ENCODE measurements around the gene DNAI7. TPM values are rescaled to one million over a fixed set of nuclear protein-coding genes. Genes with fewer than 3 reads are reported as not detected.

The DNAI7 gene
- total and polyA plus RNA-seq, 3 donors from 2014 or later = 10.1 to 22.6 (median 21.0) TPM

GRCh38 chr12:25131270-25131669 lies 63.7 kb downstream of the DNAI7 start:
- WGBS, 2 donors = 82 to 85% methylated on average over 2 of the region's 2 CpGs
- intact Hi-C loops (cut with DNase I; ENCODE audit: low total_unique reads) = loop anchor here (10.0 kb wide), 1 partner anchor 136 kb away; no protein-coding TSS in a partner anchor
- H3K36me3 ChIP-seq (ENCODE audit: low read depth, missing control alignments) = no peaks in the 10 kb centered on the region
- no peaks in the 10 kb centered on the region for H3K27me3 ChIP-seq
- no peaks in the 10 kb centered on the region for H3K9me3 ChIP-seq
- no peak for DNase-seq
- H3K27ac ChIP-seq = no peak overlapping the region
- H3K4me1 ChIP-seq = no peaks in the 10 kb centered on the region
- TF ChIP-seq, protein P1, sequence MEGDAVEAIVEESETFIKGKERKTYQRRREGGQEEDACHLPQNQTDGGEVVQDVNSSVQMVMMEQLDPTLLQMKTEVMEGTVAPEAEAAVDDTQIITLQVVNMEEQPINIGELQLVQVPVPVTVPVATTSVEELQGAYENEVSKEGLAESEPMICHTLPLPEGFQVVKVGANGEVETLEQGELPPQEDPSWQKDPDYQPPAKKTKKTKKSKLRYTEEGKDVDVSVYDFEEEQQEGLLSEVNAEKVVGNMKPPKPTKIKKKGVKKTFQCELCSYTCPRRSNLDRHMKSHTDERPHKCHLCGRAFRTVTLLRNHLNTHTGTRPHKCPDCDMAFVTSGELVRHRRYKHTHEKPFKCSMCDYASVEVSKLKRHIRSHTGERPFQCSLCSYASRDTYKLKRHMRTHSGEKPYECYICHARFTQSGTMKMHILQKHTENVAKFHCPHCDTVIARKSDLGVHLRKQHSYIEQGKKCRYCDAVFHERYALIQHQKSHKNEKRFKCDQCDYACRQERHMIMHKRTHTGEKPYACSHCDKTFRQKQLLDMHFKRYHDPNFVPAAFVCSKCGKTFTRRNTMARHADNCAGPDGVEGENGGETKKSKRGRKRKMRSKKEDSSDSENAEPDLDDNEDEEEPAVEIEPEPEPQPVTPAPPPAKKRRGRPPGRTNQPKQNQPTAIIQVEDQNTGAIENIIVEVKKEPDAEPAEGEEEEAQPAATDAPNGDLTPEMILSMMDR (IDR thresholded peaks at IDR 0.05) = no peak
- TF ChIP-seq POLR2A (IDR thresholded peaks at IDR 0.05) = no peak
- H3K4me3 ChIP-seq = no peak overlapping the region

DNA sequence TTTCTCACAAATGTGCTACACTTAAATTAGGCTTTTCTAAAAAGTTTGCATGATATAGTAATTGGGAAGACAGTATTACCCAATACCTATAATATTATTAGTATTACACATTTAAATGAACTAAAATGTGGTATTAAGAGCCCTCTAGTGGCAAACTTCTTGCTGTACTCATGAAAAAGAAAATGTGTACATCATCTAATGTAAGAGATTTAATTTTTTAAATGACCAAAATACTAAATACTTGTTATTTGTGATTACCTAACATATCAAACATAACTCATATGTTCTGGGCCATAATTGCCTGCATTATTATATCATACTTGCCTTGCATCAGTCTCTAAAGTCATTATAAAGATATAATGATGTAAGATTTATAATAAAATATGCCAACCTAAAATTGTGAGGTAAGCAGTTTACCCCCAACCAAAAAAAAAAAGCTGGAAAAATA lies 64.2 kb downstream of the DNAI7 start:
- Histone ChIP-seq H3K4me3 (no peak overlapping the region), H3K9me3 (no peaks in the 10 kb centered on the region), H3K4me1 (no peaks in the 10 kb centered on the region), H3K27ac (no peak overlapping the region), H3K27me3 (no peaks in the 10 kb centered on the region), H3K36me3 (ENCODE audit: low read depth, missing control alignments) (no peaks in the 10 kb centered on the region)
- intact Hi-C loops (cut with DNase I; ENCODE audit: low total_unique reads) = loop anchor here (10.0 kb wide), 1 partner anchor 136 kb away; no protein-coding TSS in a partner anchor
- no peak for DNase-seq
- TF ChIP-seq POLR2A (IDR thresholded peaks at IDR 0.05) = no peak
- TF ChIP-seq, protein P1 (IDR thresholded peaks at IDR 0.05) = peak in 2 of 3 experiments; percentile 27 to 67

DNA sequence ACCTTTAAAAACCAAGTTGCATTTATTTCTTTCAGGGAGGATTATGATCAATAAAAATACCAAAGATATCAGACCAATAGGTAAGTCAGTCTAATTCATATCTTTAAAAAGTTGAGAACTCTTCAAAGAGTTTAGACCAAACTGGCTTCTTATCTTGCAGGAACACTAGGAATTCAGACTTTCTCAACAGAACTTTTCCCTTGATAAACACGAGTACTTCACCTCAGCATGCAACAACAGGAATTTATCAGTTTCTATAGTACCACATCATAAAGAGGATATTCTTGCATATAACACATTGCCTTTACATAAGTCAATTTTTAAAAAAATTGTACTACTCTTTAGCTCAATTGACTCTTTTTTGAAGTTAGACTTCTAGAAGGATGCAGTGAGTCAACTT lies 68.2 kb downstream of the DNAI7 start:
- no peak for DNase-seq
- 60 to 77% methylated on average over 1 of the region's 1 CpG for WGBS, 2 donors
- intact Hi-C loops (cut with DNase I; ENCODE audit: low total_unique reads) = no loop called here
- H3K27me3 ChIP-seq = no peaks in the 10 kb centered on the region
- no peak for TF ChIP-seq POLR2A (IDR thresholded peaks at IDR 0.05)
- TF ChIP-seq, protein P1 (IDR thresholded peaks at IDR 0.05) = no peak
- no peaks in the 10 kb centered on the region for H3K4me1 ChIP-seq
- no peaks in the 10 kb centered on the region for H3K9me3 ChIP-seq
- no peak overlapping the region for H3K4me3 ChIP-seq
- H3K36me3 ChIP-seq (ENCODE audit: low read depth, missing control alignments) = no peaks in the 10 kb centered on the region
- no peak overlapping the region for H3K27ac ChIP-seq

DNA sequence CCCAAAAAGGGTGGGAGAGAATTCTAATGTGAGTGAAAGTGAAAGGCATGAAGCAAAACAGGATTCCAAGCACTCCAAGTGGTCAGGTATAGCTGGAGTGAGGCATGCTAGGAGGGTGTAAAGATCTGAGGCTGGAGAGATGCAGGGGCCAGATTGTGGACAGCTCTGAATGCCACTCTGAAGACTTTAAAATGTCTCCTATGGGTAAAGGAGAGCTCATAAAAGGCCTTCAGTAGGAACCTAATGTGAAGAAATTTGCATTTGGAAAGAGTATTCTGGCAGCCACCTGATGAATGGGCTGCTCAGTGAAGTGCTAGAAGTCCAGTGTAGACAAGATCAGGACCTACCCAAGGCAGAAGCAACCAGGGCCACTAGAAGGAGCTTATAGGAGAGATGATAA lies 68.9 kb downstream of the DNAI7 start:
- intact Hi-C loops (cut with DNase I; ENCODE audit: low total_unique reads) = no loop called here
- H3K4me3 ChIP-seq = no peak overlapping the region
- DNase-seq = no peak
- H3K4me1 ChIP-seq = no peaks in the 10 kb centered on the region
- H3K27me3 ChIP-seq = no peaks in the 10 kb centered on the region
- no peaks in the 10 kb centered on the region for H3K36me3 ChIP-seq (ENCODE audit: low read depth, missing control alignments)
- no peak overlapping the region for H3K27ac ChIP-seq
- TF ChIP-seq, protein P1 (IDR thresholded peaks at IDR 0.05) = no peak
- no peak for TF ChIP-seq POLR2A (IDR thresholded peaks at IDR 0.05)
- H3K9me3 ChIP-seq = no peaks in the 10 kb centered on the region

DNA sequence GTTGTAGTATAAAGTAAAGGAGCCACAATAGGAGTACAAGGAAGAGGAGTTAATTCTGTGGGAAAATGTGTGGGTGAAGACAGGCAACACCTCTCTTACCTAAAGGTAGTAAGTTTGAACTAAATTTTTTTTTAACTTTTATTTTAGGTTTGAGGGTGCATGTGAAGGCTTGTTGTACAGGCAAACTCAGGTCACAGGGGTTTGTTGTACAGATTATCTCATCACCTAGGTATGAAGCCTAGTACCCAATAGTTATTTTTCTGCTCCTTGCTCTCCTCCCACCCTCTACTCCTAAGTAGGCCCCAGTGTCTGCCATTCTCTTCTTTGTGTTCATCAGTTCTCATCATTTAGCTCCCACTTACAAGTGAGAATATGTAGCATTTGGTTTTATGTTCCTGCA lies 70.5 kb downstream of the DNAI7 start:
- intact Hi-C loops (cut with DNase I; ENCODE audit: low total_unique reads) = no loop called here
- no peaks in the 10 kb centered on the region for H3K36me3 ChIP-seq (ENCODE audit: low read depth, missing control alignments)
- H3K27ac ChIP-seq = no peak overlapping the region
- no peaks in the 10 kb centered on the region for H3K4me1 ChIP-seq
- no peaks in the 10 kb centered on the region for H3K27me3 ChIP-seq
- no peak for DNase-seq
- TF ChIP-seq, protein P1 (IDR thresholded peaks at IDR 0.05) = no peak
- TF ChIP-seq POLR2A (IDR thresholded peaks at IDR 0.05) = no peak
- no peak overlapping the region for H3K4me3 ChIP-seq
- H3K9me3 ChIP-seq = no peaks in the 10 kb centered on the region

All from testis (tissue), 3 donors.